ENCODE measurements around the gene GDF10. TPM values are rescaled to one million over a fixed set of nuclear protein-coding genes. Genes with fewer than 3 reads are reported as not detected.

GDF10 gene
- total and polyA plus RNA-seq, 8 donors, result 0.31 to 2.6 (median 0.90) TPM; not detected in 5

DNA sequence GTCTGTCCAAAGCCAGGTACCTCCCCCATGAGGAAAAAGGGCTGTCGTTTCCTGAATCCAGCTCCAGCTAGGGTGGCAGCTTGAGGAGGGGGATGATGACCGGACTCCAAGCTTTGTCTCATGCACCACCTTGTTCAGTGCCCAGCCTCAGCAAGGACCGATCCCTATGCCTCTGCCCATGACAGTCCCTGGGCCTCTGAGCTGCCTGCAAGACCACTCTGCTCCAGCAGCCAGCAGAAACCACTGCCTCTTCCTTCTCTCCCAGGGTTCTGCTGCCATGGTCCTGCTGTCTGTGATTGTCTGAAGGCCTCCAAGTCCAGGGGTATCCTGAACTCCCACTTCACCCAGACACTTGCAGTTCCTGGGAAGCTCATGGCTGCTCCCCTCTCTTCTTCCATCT is 21.3 kb upstream of the GDF10 start:
- Histone ChIP-seq H3K4me3 (no peak overlapping the region), H3K36me3 (no peaks in the 10 kb centered on the region), H3K27ac (no peak overlapping the region), H3K9me3 (peaks cover 0 to under 1% (median 0%) of the 10 kb centered on the region in 4 donors), H3K27me3 (peaks cover 0 to 4% (median 0%) of the 10 kb centered on the region in 3 donors), H3K4me1 (no peaks in the 10 kb centered on the region)
- intact Hi-C loops (cut with DNase I; ENCODE audit: low total_unique reads), result no loop called here
- WGBS, 5 donors, result 82 to 94% (median 88%) methylated on average over 2 to 3 of the region's 3 CpGs
- DNase-seq, result no peak
- TF ChIP-seq EP300 (IDR thresholded peaks at IDR 0.05), result no peak

DNA sequence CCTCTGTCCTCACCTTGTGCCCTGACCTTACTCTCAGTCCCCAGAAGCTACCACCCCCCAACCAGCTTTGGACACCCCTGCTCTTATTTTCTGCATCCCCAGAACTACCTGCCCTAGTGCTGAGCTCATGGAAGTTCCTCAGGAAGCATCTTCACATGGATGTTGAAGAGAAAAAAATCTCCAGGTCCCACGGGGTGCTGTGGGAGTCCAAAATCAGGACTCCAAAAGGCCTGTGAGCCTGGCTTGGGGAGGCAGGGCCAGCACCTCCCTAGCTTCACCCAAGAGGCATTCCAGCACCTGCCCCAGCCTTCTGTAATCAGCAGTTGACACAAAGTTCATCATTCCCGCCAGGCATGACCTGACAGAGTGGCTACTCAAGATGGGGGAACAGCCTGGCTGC is 20.7 kb upstream of the GDF10 start:
- no peak overlapping the region for H3K4me3 ChIP-seq
- DNase-seq, result no peak
- TF ChIP-seq, protein P1, sequence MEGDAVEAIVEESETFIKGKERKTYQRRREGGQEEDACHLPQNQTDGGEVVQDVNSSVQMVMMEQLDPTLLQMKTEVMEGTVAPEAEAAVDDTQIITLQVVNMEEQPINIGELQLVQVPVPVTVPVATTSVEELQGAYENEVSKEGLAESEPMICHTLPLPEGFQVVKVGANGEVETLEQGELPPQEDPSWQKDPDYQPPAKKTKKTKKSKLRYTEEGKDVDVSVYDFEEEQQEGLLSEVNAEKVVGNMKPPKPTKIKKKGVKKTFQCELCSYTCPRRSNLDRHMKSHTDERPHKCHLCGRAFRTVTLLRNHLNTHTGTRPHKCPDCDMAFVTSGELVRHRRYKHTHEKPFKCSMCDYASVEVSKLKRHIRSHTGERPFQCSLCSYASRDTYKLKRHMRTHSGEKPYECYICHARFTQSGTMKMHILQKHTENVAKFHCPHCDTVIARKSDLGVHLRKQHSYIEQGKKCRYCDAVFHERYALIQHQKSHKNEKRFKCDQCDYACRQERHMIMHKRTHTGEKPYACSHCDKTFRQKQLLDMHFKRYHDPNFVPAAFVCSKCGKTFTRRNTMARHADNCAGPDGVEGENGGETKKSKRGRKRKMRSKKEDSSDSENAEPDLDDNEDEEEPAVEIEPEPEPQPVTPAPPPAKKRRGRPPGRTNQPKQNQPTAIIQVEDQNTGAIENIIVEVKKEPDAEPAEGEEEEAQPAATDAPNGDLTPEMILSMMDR (IDR thresholded peaks at IDR 0.05), result no peak
- TF ChIP-seq POLR2AphosphoS5 (IDR thresholded peaks at IDR 0.05) (no peak), EP300 (IDR thresholded peaks at IDR 0.05) (no peak), POLR2A (IDR thresholded peaks at IDR 0.05) (no peak)
- intact Hi-C loops (cut with DNase I; ENCODE audit: low total_unique reads), result no loop called here
- 63 to 83% (median 74%) methylated on average over 2 of the region's 2 CpGs for WGBS, 5 donors
- H3K27me3 ChIP-seq, result peaks cover 0 to 4% (median 0%) of the 10 kb centered on the region in 3 donors
- H3K27ac ChIP-seq, result no peak overlapping the region
- H3K36me3 ChIP-seq, result no peaks in the 10 kb centered on the region
- H3K9me3 ChIP-seq, result no peaks in the 10 kb centered on the region
- no peaks in the 10 kb centered on the region for H3K4me1 ChIP-seq

DNA sequence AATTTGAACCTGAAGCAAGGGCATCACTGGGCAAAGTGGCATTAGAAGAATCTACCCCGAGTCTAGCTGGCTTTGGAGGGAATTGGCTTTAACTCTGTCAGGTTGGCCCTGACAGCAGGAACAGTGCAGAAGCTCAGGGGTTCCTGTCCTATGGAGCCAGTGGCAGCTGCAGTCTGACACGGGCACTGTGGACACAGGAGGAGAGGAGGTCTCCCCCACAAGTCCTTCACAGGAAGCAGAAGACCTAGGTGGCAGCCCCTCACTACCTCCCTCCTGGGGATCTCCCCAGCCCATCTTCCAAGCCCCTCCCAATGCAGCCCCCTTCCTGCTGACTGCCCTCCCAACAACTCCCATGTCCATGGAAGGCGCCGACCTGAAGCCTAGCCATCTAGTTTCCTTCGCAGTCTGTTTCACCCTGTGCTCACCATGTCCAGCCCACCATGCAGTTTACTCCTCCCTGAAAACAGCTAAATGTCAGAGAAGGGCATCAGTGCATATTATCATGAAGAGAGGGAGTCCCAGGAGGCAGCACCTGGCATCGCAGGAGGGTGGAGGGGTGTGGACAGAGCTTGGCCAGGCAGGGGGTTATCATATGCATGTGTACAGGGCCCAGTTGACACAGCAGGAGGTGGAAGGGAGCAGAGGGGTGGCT is 17.9 kb upstream of the GDF10 start:
- DNase-seq, result no peak
- no peak overlapping the region for H3K4me3 ChIP-seq
- intact Hi-C loops (cut with DNase I; ENCODE audit: low total_unique reads), result no loop called here
- H3K4me1 ChIP-seq, result peaks cover 0 to 4% (median under 1%) of the 10 kb centered on the region in 4 donors
- no peaks in the 10 kb centered on the region for H3K36me3 ChIP-seq
- TF ChIP-seq, protein P1 (IDR thresholded peaks at IDR 0.05), result no peak
- TF ChIP-seq POLR2AphosphoS5 (IDR thresholded peaks at IDR 0.05) (no peak), EP300 (IDR thresholded peaks at IDR 0.05) (no peak), POLR2A (IDR thresholded peaks at IDR 0.05) (no peak)
- no peak overlapping the region for H3K27ac ChIP-seq
- H3K27me3 ChIP-seq, result no peaks in the 10 kb centered on the region
- H3K9me3 ChIP-seq, result no peaks in the 10 kb centered on the region
- WGBS, 5 donors, result 70 to 76% (median 74%) methylated on average over 6 of the region's 6 CpGs

DNA sequence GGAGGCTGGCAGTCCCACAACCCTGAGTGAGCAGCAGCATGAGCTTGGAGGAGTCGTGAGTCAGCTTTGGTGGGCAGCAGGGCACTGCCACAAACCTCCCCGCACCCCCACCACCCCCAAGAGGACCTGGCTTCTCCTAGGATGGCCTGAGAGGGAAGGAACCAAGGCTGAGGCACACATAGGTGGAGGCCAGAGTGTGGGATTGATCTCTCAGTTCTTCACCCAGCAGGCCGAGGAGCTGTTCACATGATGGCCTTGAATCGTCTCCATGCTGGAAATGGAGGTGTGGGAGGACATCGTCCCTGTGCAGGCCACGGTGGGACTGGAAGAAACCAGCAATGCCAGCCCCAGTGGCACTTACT is 17.4 kb upstream of the GDF10 start:
- H3K9me3 ChIP-seq, result no peaks in the 10 kb centered on the region
- H3K27ac ChIP-seq, result no peak overlapping the region
- no peak for TF ChIP-seq POLR2A (IDR thresholded peaks at IDR 0.05)
- TF ChIP-seq, protein P1 (IDR thresholded peaks at IDR 0.05), result no peak
- no peak for TF ChIP-seq EP300 (IDR thresholded peaks at IDR 0.05)
- TF ChIP-seq POLR2AphosphoS5 (IDR thresholded peaks at IDR 0.05), result no peak
- no peak for DNase-seq
- no peaks in the 10 kb centered on the region for H3K36me3 ChIP-seq
- H3K4me3 ChIP-seq, result no peak overlapping the region
- H3K27me3 ChIP-seq, result no peaks in the 10 kb centered on the region
- 83 to 94% (median 86%) methylated on average over 4 to 6 of the region's 6 CpGs for WGBS, 5 donors
- intact Hi-C loops (cut with DNase I; ENCODE audit: low total_unique reads), result no loop called here
- peaks cover 0 to 9% (median 2%) of the 10 kb centered on the region in 4 donors for H3K4me1 ChIP-seq

DNA sequence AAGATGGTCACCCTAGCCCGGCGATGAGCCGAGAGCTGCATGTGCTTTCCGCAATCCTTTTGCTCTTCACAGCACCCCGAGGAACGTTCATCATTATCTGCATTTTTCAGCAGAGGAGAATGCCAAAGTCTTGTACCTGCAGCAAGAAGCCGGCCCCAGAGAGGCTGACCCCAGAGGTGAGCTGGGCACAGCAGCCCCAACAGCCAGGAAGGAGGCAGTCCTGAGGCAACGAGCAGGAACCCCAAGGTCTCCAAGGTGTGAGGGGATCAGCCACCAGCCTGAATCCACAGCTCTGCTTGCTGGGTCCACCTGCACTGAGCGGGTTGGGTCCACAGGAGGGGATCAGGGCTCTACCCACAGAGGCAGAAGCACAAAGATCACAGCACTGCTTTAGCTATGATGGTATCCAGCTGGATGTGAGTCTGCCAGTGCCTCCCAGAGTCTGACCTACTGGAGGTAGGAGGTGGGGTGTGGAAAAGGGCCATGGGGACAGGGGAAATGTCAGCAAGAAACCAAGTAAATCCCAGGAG is 16.8 kb upstream of the GDF10 start:
- no peaks in the 10 kb centered on the region for H3K36me3 ChIP-seq
- intact Hi-C loops (cut with DNase I; ENCODE audit: low total_unique reads), result no loop called here
- no peak for DNase-seq
- H3K4me3 ChIP-seq, result no peak overlapping the region
- TF ChIP-seq EP300 (IDR thresholded peaks at IDR 0.05) (no peak), POLR2A (IDR thresholded peaks at IDR 0.05) (no peak), POLR2AphosphoS5 (IDR thresholded peaks at IDR 0.05) (no peak)
- TF ChIP-seq, protein P1 (IDR thresholded peaks at IDR 0.05), result no peak
- peaks cover 0 to 11% (median 2%) of the 10 kb centered on the region in 4 donors for H3K4me1 ChIP-seq
- no peak overlapping the region for H3K27ac ChIP-seq
- H3K9me3 ChIP-seq, result no peaks in the 10 kb centered on the region
- no peaks in the 10 kb centered on the region for H3K27me3 ChIP-seq
- WGBS, 5 donors, result 77 to 94% (median 81%) methylated on average over 6 to 9 of the region's 9 CpGs
